Gastroesophageal sphincter (tissue), 4 donors: ENCODE data around the gene FBXO28. TPM values are rescaled to one million over a fixed set of nuclear protein-coding genes. Genes with fewer than 3 reads are reported as not detected.

Experiments used
- ATAC-seq: fragments of 150-250 bp; one replicate; pipeline ENCODE4 v1.9.1; 2016; ENCODE audit warnings: mild to moderate bottlenecking, moderate library complexity
- H3K27ac ChIP-seq, 4 donors: fragments of 200-600 bp; sonication (generic) in 3 of 4; 1 replicate in 3 of 4; 2 replicates in 1 of 4; pipeline ENCODE4 v1.5.1; 2016 to 2019
- H3K27me3 ChIP-seq: fragments of 200-600 bp; sonication (generic); one replicate; pipeline ENCODE4 v1.5.1; 2019
- H3K36me3 ChIP-seq, 2 donors: fragments of 200-600 bp; sonication (generic); one replicate each; pipeline ENCODE4 v1.5.1; 2019; ENCODE audit warnings: control low read depth in 1 of 2
- H3K4me1 ChIP-seq, 3 donors: fragments of 200-600 bp; sonication (generic); 1 replicate in 2 of 3; 2 replicates in 1 of 3; pipeline ENCODE4 v1.5.1; 2016 to 2019; ENCODE audit warnings: control low read depth in 2 of 3
- H3K4me3 ChIP-seq, 2 donors: fragments of 200-600 bp; sonication (generic); one replicate each; pipeline ENCODE4 v1.5.1; 2019; ENCODE audit warnings: mild to moderate bottlenecking in 1 of 2, moderate library complexity in 1 of 2
- H3K9me3 ChIP-seq, 3 donors: fragments of 200-600 bp; sonication (generic); one replicate each; pipeline ENCODE4 v1.5.1; 2017 to 2019; ENCODE audit warnings: control low read depth in 2 of 3
- EP300 ChIP-seq: sonication (generic); formaldehyde crosslinking; IDR thresholded peaks from one replicate; pipeline ENCODE4 v1.6.1; 2017; ENCODE audit warnings: antibody characterized with exemption, mild to moderate bottlenecking
- POLR2A ChIP-seq, 2 donors: fragments of 450-650 bp; IDR thresholded peaks; one replicate each; pipeline ENCODE4 v1.6.1; 2017; ENCODE audit warnings: antibody characterized with exemption in 2 of 2, mild to moderate bottlenecking in 2 of 2, moderate library complexity in 1 of 2
- POLR2AphosphoS5 ChIP-seq: sonication (generic); formaldehyde crosslinking; IDR thresholded peaks from one replicate; pipeline ENCODE4 v1.6.1; 2017; ENCODE audit warnings: antibody characterized with exemption
- whole genome bisulfite sequencing, 2 donors: methylation state at CpG; one replicate each; pipeline ENCODE4 v1.1.5; 2018; ENCODE audit warnings: low coverage in 1 of 2; 5-methylcytosine and 5-hydroxymethylcytosine counted together
- total RNA-seq, 4 donors: library from RNA; depleted of rRNA; stranded (reverse); fragments of >200 nt; gene quantifications; one replicate each; pipeline ENCODE4 v1.1.0, GENCODE V29; 2016
- TF ChIP-seq, protein P1 (sequence below), 4 experiments: fragments of 200-600 bp in 2 of 4; fragments of 450-650 bp in 2 of 4; sonication (generic) in 1 of 4; IDR thresholded peaks; one replicate each; pipeline ENCODE4 v1.5.1; 2017 to 2019; ENCODE audit warnings: antibody characterized with exemption in 4 of 4, mild to moderate bottlenecking in 2 of 4, moderate library complexity in 2 of 4

The FBXO28 gene
- total RNA-seq, 4 donors from 2014 or later: 26.5 to 38.1 (median 34.7) TPM

DNA sequence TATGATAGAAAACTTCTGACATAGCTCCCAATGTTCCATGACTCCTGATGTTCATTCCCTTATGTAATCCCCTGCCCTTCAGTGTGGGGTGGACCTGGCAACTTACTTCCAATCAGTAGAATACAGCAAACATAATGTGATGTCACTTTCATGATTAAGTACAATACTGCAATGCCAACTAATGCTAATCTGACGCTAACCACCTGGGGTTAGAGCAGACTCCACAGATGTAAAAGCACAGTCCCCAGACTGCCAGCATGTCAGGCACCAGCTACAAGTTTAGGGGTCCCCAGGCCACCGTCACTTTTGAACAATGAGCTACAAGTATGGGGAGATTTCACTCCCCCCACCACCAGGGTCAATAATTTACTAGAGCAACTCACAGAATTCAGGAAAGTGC is 32.3 kb upstream of the FBXO28 start:
- Histone ChIP-seq H3K36me3 (no peaks in the 10 kb centered on the region), H3K27ac (no peak overlapping the region), H3K4me1 (no peaks in the 10 kb centered on the region), H3K9me3 (no peaks in the 10 kb centered on the region), H3K4me3 (no peak overlapping the region), H3K27me3 (peaks cover 17% of the 10 kb centered on the region)
- TF ChIP-seq EP300 (no peak), POLR2AphosphoS5 (no peak), POLR2A (IDR thresholded peaks at IDR 0.05) (no peak)
- TF ChIP-seq, protein P1, sequence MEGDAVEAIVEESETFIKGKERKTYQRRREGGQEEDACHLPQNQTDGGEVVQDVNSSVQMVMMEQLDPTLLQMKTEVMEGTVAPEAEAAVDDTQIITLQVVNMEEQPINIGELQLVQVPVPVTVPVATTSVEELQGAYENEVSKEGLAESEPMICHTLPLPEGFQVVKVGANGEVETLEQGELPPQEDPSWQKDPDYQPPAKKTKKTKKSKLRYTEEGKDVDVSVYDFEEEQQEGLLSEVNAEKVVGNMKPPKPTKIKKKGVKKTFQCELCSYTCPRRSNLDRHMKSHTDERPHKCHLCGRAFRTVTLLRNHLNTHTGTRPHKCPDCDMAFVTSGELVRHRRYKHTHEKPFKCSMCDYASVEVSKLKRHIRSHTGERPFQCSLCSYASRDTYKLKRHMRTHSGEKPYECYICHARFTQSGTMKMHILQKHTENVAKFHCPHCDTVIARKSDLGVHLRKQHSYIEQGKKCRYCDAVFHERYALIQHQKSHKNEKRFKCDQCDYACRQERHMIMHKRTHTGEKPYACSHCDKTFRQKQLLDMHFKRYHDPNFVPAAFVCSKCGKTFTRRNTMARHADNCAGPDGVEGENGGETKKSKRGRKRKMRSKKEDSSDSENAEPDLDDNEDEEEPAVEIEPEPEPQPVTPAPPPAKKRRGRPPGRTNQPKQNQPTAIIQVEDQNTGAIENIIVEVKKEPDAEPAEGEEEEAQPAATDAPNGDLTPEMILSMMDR (IDR thresholded peaks at IDR 0.05): no peak
- ATAC-seq: no peak
- 83% methylated on average over 1 of the region's 2 CpGs; no CpG with 5 or more reads in 1 of the 2 donors for WGBS, 2 donors

- WGBS, 2 donors: 48 to 56% methylated on average over 2 to 4 of the region's 4 CpGs
Observed at GRCh38 chr1:224082146-224082545, 31.8 kb upstream of the FBXO28 start.

GRCh38 chr1:224084867-224085266 is 29.0 kb upstream of the FBXO28 start:
- no peaks in the 10 kb centered on the region for H3K36me3 ChIP-seq
- no peak for TF ChIP-seq EP300
- TF ChIP-seq, protein P1 (IDR thresholded peaks at IDR 0.05): no peak
- TF ChIP-seq POLR2A (IDR thresholded peaks at IDR 0.05): no peak
- TF ChIP-seq POLR2AphosphoS5: no peak
- WGBS, 2 donors: 58 to 60% methylated on average over 3 to 4 of the region's 4 CpGs
- H3K9me3 ChIP-seq: no peaks in the 10 kb centered on the region
- ATAC-seq: no peak
- no peak overlapping the region for H3K27ac ChIP-seq
- no peak overlapping the region for H3K4me3 ChIP-seq
- H3K27me3 ChIP-seq: peaks cover 12% of the 10 kb centered on the region
- no peaks in the 10 kb centered on the region for H3K4me1 ChIP-seq

More at GRCh38 chr1:224082146-224082545, 31.8 kb upstream of the FBXO28 start:
- H3K9me3 ChIP-seq: no peaks in the 10 kb centered on the region
- peaks cover 17% of the 10 kb centered on the region for H3K27me3 ChIP-seq
- no peak for ATAC-seq
- H3K36me3 ChIP-seq: no peaks in the 10 kb centered on the region
- H3K4me1 ChIP-seq: no peaks in the 10 kb centered on the region
- TF ChIP-seq, protein P1 (IDR thresholded peaks at IDR 0.05): no peak
- TF ChIP-seq EP300 (no peak), POLR2AphosphoS5 (no peak), POLR2A (IDR thresholded peaks at IDR 0.05) (no peak)
- no peak overlapping the region for H3K4me3 ChIP-seq
- H3K27ac ChIP-seq: no peak overlapping the region

GRCh38 chr1:224085421-224086108 is 28.3 kb upstream of the FBXO28 start:
- H3K36me3 ChIP-seq: no peaks in the 10 kb centered on the region
- ATAC-seq: no peak
- TF ChIP-seq, protein P1 (IDR thresholded peaks at IDR 0.05): no peak
- no peak for TF ChIP-seq EP300
- TF ChIP-seq POLR2A (IDR thresholded peaks at IDR 0.05): no peak
- no peak for TF ChIP-seq POLR2AphosphoS5
- peaks cover 6% of the 10 kb centered on the region for H3K27me3 ChIP-seq
- WGBS, 2 donors: 73 to 82% methylated on average over 3 to 4 of the region's 4 CpGs
- H3K4me1 ChIP-seq: no peaks in the 10 kb centered on the region
- no peaks in the 10 kb centered on the region for H3K9me3 ChIP-seq
- H3K4me3 ChIP-seq: no peak overlapping the region
- H3K27ac ChIP-seq: no peak overlapping the region

GRCh38 chr1:224087286-224087794 is 26.6 kb upstream of the FBXO28 start:
- Histone ChIP-seq H3K27ac (no peak overlapping the region), H3K27me3 (peaks cover 5% of the 10 kb centered on the region), H3K4me1 (no peaks in the 10 kb centered on the region), H3K4me3 (no peak overlapping the region), H3K36me3 (no peaks in the 10 kb centered on the region), H3K9me3 (no peaks in the 10 kb centered on the region)
- TF ChIP-seq POLR2AphosphoS5 (no peak), EP300 (no peak), POLR2A (IDR thresholded peaks at IDR 0.05) (no peak)
- TF ChIP-seq, protein P1 (IDR thresholded peaks at IDR 0.05): no peak
- 12 to 31% methylated on average over 2 of the region's 2 CpGs for whole genome bisulfite sequencing, 2 donors
- no peak for ATAC-seq
